Transverse colon (tissue), 4 donors: ENCODE data around the gene GNG5. TPM values are rescaled to one million over a fixed set of nuclear protein-coding genes. Genes with fewer than 3 reads are reported as not detected.
A peak's percentile ranks its signal among the peaks of the same experiment; 100 is the strongest.

Experiments used
- DNase-seq: peaks from one replicate; pipeline ENCODE4 v3.0.0-alpha.2; 2019
- H3K27ac ChIP-seq, 4 donors: fragments of 200-600 bp; sonication (generic); 2 replicates each; pipeline ENCODE4 v1.5.1; 2016 to 2018; ENCODE audit warnings: inconsistent platforms in 4 of 4
- H3K27me3 ChIP-seq: fragments of 200-600 bp; sonication (generic); 2 replicates; pipeline ENCODE4 v1.5.1; 2017; ENCODE audit warnings: inconsistent platforms
- H3K36me3 ChIP-seq, 4 donors: fragments of 200-600 bp; sonication (generic); 2 replicates each; pipeline ENCODE4 v1.5.1; 2017 to 2019; ENCODE audit warnings: inconsistent platforms in 4 of 4
- H3K4me1 ChIP-seq, 4 donors: fragments of 200-600 bp; sonication (generic); 2 replicates each; pipeline ENCODE4 v1.5.1; 2017 to 2020; ENCODE audit warnings: inconsistent platforms in 4 of 4
- H3K4me3 ChIP-seq, 4 donors: fragments of 200-600 bp; sonication (generic); 1 replicate in 1 of 4; 2 replicates in 3 of 4; pipeline versions ENCODE4 v1.5.1 to v1.6.1; 2017 to 2019; ENCODE audit warnings: inconsistent platforms in 4 of 4
- H3K9me3 ChIP-seq, 2 donors: fragments of 200-600 bp; sonication (generic); 2 replicates each; pipeline ENCODE4 v1.5.1; 2017 to 2019; ENCODE audit warnings: inconsistent platforms in 2 of 2
- EP300 ChIP-seq: sonication (generic); formaldehyde crosslinking; IDR thresholded peaks from one replicate; pipeline ENCODE4 v1.6.1; 2017; ENCODE audit warnings: antibody characterized with exemption, low read depth
- POLR2A ChIP-seq: fragments of 450-650 bp; IDR thresholded peaks from one replicate; pipeline ENCODE4 v1.6.1; 2016; ENCODE audit warnings: antibody characterized with exemption, mild to moderate bottlenecking, moderate library complexity
- POLR2AphosphoS5 ChIP-seq, 3 donors: sonication (generic); formaldehyde crosslinking; IDR thresholded peaks; one replicate each; pipeline ENCODE4 v1.6.1; 2016; ENCODE audit warnings: antibody characterized with exemption in 3 of 3
- WGBS, 2 donors: methylation state at CpG; one replicate each; pipeline ENCODE4 v1.1.5; 2018; ENCODE audit warnings: low coverage in 1 of 2; 5-methylcytosine and 5-hydroxymethylcytosine counted together
- in situ Hi-C, 4 donors: fragments of 200-750 bp; cut with MboI; loops; one replicate each; pipeline versions ENCODE4 v1.15.0 to v1.15.1; 2017; ENCODE audit warnings: low sequenced_read_pairs in 3 of 4, low pct_ligation_motif_present in 1 of 4, low pct_unique_long_range_greater_than_20kb in 1 of 4
- intact Hi-C: fragments of 100-400 bp; cut with DNase I; formaldehyde crosslinking; loops from one replicate; pipeline ENCODE4 v1.15.1; 2023; ENCODE audit warnings: low total_unique reads
- total RNA-seq, 4 donors: library from RNA; depleted of rRNA; stranded (reverse); fragments of >200 nt; gene quantifications; one replicate each; pipeline ENCODE4 v1.1.0, GENCODE V29; 2016
- TF ChIP-seq, protein P1 (sequence below), 5 experiments: fragments of 200-600 bp in 3 of 5; fragments of 450-650 bp in 2 of 5; sonication (generic) in 3 of 5; IDR thresholded peaks; 1 replicate in 2 of 5; 2 replicates in 3 of 5; pipeline ENCODE4 v1.5.1; 2016 to 2017; ENCODE audit warnings: antibody characterized with exemption in 5 of 5, inconsistent platforms in 3 of 5, mild to moderate bottlenecking in 2 of 5, moderate library complexity in 1 of 5

The GNG5 gene
- total RNA-seq, 4 donors from 2014 or later = 19.1 to 172 (median 127) TPM

DNA sequence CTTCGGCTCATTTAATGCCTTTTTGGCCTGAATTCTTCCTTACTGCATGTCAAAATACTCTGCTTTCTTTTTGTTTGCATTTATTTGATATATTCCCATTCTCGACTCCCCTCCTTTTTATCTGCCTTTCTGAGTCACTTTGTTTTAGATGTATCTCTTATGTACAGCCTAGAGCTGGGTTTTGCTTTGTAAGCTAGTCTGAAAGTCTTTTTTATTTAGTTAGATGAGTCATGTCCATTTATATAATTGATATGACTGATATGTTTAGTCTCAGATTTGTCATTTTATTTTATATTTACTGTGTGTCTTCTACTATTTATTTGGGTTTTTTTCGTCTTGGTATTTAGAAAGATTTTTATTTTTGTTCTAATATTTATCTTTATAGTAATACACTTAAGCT is 33.6 kb upstream of the GNG5 start:
- intact Hi-C loops = no loop called here
- no peak for TF ChIP-seq POLR2AphosphoS5 (IDR thresholded peaks at IDR 0.05)

DNA sequence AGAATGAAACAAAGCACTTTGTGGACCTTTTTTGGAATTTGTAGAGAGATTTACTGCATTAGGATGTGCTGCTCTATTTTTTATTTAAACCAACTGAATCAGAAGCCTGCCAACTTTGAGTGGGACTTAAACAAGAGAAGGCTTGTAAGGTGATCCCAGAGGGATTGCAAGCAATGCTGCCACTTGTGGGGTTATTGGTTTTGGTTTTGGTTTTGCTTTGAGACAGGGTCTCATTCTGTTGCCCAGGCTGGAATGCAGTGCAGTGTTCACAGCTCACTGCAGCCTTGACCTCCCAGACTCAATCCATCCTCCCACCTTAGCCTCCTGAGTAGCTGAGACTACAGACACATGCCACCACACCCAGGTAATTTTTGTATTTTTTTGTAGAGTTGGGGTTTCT is 32.2 kb upstream of the GNG5 start:
- no peaks in the 10 kb centered on the region for H3K9me3 ChIP-seq
- H3K4me1 ChIP-seq = peaks cover 0 to 9% (median 5%) of the 10 kb centered on the region in 4 donors
- in situ Hi-C loops = no loop called here
- DNase-seq = no peak
- H3K27ac ChIP-seq = no peak overlapping the region
- H3K4me3 ChIP-seq = no peak overlapping the region
- intact Hi-C loops = no loop called here
- TF ChIP-seq POLR2A (no peak), EP300 (no peak), POLR2AphosphoS5 (IDR thresholded peaks at IDR 0.05) (no peak)
- TF ChIP-seq, protein P1, sequence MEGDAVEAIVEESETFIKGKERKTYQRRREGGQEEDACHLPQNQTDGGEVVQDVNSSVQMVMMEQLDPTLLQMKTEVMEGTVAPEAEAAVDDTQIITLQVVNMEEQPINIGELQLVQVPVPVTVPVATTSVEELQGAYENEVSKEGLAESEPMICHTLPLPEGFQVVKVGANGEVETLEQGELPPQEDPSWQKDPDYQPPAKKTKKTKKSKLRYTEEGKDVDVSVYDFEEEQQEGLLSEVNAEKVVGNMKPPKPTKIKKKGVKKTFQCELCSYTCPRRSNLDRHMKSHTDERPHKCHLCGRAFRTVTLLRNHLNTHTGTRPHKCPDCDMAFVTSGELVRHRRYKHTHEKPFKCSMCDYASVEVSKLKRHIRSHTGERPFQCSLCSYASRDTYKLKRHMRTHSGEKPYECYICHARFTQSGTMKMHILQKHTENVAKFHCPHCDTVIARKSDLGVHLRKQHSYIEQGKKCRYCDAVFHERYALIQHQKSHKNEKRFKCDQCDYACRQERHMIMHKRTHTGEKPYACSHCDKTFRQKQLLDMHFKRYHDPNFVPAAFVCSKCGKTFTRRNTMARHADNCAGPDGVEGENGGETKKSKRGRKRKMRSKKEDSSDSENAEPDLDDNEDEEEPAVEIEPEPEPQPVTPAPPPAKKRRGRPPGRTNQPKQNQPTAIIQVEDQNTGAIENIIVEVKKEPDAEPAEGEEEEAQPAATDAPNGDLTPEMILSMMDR (IDR thresholded peaks at IDR 0.05) = no peak
- no peaks in the 10 kb centered on the region for H3K27me3 ChIP-seq
- H3K36me3 ChIP-seq = no peaks in the 10 kb centered on the region

More for the DNA sequence above, 33.6 kb upstream of the GNG5 start:
- 74 to 83% methylated on average over 3 of the region's 3 CpGs for WGBS, 2 donors
- peak overlapping the region in 1 of 4 donors; percentile 30 for H3K27ac ChIP-seq
- DNase-seq = no peak
- peaks cover 0 to 9% (median 5%) of the 10 kb centered on the region in 4 donors for H3K4me1 ChIP-seq
- in situ Hi-C loops = no loop called here
- no peaks in the 10 kb centered on the region for H3K9me3 ChIP-seq
- H3K36me3 ChIP-seq = no peaks in the 10 kb centered on the region
- no peaks in the 10 kb centered on the region for H3K27me3 ChIP-seq
- H3K4me3 ChIP-seq = no peak overlapping the region

DNA sequence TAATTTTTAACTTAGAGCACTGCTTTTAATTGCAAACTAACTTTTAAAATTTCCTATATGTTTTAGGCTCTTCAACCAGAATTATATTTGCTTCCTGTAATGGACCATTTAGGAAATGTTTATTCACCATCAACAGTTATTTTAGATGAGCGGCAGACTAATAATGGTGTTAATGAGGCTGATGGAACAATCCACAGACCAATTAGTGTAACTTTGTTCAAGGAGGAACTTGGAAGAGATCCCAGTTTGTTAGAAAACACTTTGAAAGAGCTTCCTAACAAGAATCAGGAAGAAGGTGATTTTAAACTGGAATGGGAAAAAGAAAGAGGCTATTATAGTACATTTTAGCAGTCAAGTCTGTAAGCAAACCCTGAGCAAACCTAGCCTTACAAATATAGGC is 19.4 kb upstream of the GNG5 start:
- no peak overlapping the region for H3K27ac ChIP-seq
- no peaks in the 10 kb centered on the region for H3K4me1 ChIP-seq
- H3K27me3 ChIP-seq = no peaks in the 10 kb centered on the region
- intact Hi-C loops = no loop called here
- TF ChIP-seq, protein P1 (IDR thresholded peaks at IDR 0.05) = no peak
- TF ChIP-seq POLR2AphosphoS5 (IDR thresholded peaks at IDR 0.05) (no peak), EP300 (no peak), POLR2A (no peak)
- H3K36me3 ChIP-seq = no peaks in the 10 kb centered on the region
- no peak overlapping the region for H3K4me3 ChIP-seq
- no peak for DNase-seq
- H3K9me3 ChIP-seq = no peaks in the 10 kb centered on the region
- in situ Hi-C loops = no loop called here
- WGBS, 2 donors = 83 to 91% methylated on average over 1 of the region's 1 CpG

DNA sequence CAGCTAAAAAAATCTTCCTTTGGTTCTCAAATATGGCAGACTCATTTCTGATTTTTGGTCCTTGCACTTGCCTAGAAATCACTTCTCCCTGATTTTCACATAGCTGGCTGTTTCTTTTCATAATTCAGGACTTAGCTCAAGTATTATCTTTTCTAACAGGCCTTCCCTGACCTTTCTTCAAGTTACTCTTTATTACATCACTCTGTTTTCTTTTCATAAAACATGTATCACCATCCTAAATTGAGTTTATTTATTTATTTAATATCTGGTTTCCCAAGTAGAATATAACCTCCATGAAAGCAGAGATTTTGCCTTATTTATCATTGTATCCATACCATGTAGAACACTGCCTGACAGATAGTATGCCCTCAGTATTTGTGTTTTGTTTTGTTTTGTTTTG is 18.2 kb upstream of the GNG5 start:
- DNase-seq = no peak
- no peaks in the 10 kb centered on the region for H3K36me3 ChIP-seq
- H3K27me3 ChIP-seq = no peaks in the 10 kb centered on the region
- no peak overlapping the region for H3K4me3 ChIP-seq
- no peaks in the 10 kb centered on the region for H3K4me1 ChIP-seq
- intact Hi-C loops (no loop called here), in situ Hi-C loops (no loop called here)
- no peaks in the 10 kb centered on the region for H3K9me3 ChIP-seq
- TF ChIP-seq POLR2A (no peak), EP300 (no peak), POLR2AphosphoS5 (IDR thresholded peaks at IDR 0.05) (no peak)
- TF ChIP-seq, protein P1 (IDR thresholded peaks at IDR 0.05) = no peak
- H3K27ac ChIP-seq = no peak overlapping the region

DNA sequence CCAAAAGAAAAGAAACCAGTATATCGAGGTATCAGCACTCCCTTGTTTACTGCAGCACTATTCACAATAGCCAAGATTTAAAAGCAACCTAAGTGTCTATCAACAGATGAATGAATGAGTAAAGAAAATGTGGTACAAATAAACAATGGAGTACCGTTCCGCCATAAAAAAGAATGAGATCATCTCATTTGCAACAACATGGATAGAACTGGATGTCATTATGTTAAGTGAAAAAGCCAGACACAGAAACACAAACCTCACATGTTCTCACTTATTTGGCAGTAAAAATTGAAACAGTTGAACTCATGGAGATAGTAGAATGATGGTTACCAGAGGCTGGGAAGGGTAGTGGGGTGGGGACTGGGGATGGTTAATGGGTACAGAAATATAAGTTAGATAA is 4.3 kb upstream of the GNG5 start:
- Histone ChIP-seq H3K27ac (no peak overlapping the region), H3K4me3 (no peak overlapping the region), H3K36me3 (no peaks in the 10 kb centered on the region), H3K9me3 (no peaks in the 10 kb centered on the region), H3K4me1 (peaks cover 0 to 11% (median 0%) of the 10 kb centered on the region in 4 donors), H3K27me3 (no peaks in the 10 kb centered on the region)
- 69 to 88% methylated on average over 3 of the region's 3 CpGs for WGBS, 2 donors
- in situ Hi-C loops (loop anchor here in 1 of 4 donors (10.0 kb wide), 1 partner anchor 54 kb away; no protein-coding TSS in a partner anchor), intact Hi-C loops (no loop called here)
- no peak for DNase-seq
- TF ChIP-seq, protein P1 (IDR thresholded peaks at IDR 0.05) = no peak
- no peak for TF ChIP-seq EP300
- TF ChIP-seq POLR2AphosphoS5 (IDR thresholded peaks at IDR 0.05) = no peak
- TF ChIP-seq POLR2A = no peak
